Renal pelvis (tissue), 4 donors: ENCODE measurements around the gene PRKCB. TPM values are rescaled to one million over a fixed set of nuclear protein-coding genes. Genes with fewer than 3 reads are reported as not detected.
A peak's percentile ranks its signal among the peaks of the same experiment; 100 is the strongest.

Experiments
- DNase-seq: peaks from one replicate; pipeline ENCODE4 v3.0.0-alpha.2; 2013
- polyA plus RNA-seq, 3 donors: library from polyadenylated mRNA; unstranded; fragments of 120-200 nt; gene quantifications; one replicate each; pipeline ENCODE4 v1.2.1, GENCODE V29; 2013; ENCODE audit not compliant: insufficient read length in 3 of 3

PRKCB gene
- polyA plus RNA-seq, 3 donors: 2.6 to 4.5 (median 3.8) TPM

GRCh38 chr16:24041834-24042631 lies 206.2 kb downstream of the PRKCB start:
- DNase-seq: peak; percentile 36

- DNase-seq: no peak
Measured at GRCh38 chr16:24044467-24044866, 208.7 kb downstream of the PRKCB start.

DNA sequence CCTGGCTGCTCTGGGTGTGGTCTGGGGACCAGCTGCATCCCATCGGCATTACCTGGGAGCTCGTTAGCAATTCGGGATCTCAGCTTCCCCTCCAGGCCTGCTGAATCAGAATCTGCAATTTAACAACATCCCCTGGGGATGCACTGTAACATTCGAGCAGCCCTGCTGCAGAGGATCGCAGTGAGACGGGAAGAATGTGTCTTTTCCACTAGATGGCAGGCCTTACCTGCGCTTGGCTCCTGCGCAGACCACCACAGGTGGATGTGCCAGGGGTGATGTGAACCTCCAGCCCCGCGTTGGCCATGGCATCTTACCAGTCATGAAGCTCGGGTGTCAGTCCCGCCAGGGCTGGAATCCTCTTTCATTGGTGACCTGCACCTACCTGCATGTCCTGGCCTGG lies 209.9 kb downstream of the PRKCB start:
- no peak for DNase-seq

DNA sequence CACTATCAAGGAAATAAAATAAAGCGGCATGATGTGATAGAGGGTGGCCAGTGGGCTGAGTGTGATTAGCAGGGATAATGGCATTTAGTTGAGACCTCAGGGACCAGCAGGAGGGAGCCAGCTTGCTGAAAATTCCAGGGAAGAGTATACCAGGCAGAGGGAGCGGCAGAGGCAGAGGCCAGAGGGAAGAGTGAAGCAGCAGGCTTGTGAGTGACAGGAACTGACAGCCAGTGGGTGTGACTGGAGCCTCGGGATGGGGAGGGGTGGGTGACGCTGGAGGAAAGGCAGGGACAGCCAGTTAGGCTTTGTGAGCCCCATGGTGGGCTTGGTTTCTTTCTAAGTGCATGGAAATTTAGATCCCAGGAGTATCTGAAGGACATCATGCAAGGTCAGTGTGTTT lies 210.7 kb downstream of the PRKCB start:
- DNase-seq: no peak

DNA sequence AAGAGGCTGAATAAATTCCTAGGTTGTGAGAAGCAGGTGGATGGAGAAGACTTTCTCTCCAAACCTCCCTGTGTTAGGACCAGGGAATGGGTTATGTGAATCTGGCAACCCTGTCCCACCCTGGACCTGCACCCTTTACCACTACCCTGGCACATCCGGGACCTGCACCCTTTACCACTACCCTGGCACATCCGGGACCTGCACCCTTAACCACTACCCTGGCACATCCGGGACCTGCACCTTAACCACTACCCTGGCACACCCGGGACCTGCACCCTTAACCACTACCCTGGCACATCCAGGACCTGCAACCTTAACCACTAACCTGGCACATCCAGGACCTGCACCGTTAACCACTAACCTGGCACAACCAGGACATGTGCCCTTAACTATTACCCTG lies 213.3 kb downstream of the PRKCB start:
- no peak for DNase-seq

GRCh38 chr16:24051125-24051524 lies 215.3 kb downstream of the PRKCB start:
- no peak for DNase-seq

- DNase-seq: no peak
Measured at GRCh38 chr16:24052329-24053098, 216.7 kb downstream of the PRKCB start.

DNA sequence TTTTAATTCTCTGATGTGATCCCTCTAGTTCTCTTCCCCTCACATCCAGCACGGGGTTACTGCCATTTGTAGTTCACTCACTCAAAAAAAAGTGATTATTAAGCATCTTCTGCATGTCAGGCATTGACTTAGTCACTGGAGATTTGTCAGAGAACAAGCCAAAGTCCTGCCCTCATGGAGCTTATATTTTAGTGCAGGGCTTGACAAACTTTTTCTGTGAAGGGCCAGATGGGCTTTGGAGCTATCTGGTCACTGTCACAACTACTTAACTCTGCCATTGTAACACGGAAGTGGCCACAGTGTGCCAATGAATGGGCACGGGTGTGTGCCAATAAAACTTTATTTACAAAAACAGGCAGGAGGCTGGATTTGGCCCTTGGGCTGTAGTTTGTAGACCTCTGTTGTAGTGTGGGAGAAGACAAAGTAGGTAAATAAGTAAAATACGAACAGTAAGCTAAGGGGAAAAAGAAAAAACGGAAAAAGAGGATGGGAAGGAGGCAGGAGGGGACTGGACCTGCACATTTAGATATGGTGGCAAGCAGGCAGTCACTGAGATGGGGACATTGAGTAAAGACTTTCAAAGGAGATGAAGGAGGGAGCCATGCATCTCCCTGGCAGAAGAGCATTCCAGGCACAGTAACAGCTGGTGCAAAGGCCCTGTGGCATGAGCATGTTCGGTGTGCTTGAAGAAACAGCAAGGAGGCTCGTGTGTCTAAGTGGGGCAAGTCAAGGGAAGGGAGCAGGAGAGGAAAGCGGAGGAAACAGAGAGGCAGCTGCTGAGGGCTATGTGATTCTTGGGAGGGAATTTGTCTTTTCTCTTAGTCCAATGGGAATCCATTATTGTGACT lies 217.5 kb downstream of the PRKCB start:
- DNase-seq: no peak

DNA sequence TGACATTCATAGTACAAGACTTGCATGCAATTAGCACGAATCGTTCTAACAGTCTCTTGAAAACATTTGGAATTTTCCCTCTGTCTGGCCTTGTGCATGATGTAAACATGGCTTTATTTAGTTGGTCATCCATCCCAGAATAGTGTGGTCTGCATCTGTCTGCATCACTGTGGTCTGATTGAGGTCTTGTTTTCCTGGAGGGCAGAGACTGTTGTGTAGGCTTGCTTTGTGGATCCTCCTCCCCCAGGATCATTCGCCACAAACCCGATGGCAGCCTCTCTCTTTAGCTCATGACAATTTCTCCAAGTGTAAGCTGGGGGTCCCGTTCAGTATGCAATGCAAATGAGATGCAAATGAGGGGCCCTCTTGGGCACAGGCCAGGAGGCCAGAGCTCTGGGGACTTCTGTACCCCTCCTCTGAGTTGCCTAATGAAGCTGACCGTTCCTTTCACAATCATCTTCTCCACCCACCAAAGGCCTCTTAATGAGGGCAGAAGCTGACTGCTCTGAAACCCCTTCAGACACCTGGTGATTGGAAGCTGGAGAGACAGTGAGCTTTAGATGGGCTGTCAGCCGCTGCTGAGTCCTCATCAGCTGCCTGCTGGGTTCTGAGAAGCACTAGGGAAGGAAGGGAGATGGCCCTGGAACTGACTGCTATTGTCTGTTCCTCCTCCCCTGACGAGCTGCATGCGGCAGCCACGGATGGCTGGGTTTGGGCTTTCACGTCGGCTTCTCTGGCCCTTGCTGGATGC lies 219.1 kb downstream of the PRKCB start:
- no peak for DNase-seq

DNA sequence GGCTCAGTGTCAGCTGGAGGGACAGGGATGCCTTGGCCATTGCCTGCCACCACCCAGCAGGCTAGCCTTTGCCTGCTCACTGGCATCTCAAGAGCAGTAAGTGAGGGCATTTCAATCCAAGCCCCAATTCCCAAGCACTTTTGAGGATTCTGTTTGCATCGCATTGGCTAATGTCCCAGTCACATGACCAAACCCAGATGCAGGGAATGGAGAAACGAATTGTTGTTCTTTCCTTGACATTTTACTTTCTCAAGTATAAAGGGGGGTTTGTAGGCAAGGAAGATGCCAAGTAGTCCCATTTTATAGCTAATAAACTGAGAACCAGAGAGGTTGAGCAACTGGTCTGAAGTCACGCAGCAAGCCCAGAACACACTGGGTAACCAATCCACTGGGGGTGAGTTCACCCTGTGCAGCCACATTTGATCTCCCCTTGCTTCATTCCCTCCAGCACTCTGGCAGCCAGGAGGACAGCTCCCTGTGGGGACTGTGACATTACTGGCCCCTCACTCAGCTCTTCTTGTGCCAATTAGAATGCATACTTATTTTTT lies 226.6 kb downstream of the PRKCB start:
- DNase-seq: no peak

GRCh38 chr16:24069036-24069590 lies 233.3 kb downstream of the PRKCB start:
- DNase-seq: no peak

DNA sequence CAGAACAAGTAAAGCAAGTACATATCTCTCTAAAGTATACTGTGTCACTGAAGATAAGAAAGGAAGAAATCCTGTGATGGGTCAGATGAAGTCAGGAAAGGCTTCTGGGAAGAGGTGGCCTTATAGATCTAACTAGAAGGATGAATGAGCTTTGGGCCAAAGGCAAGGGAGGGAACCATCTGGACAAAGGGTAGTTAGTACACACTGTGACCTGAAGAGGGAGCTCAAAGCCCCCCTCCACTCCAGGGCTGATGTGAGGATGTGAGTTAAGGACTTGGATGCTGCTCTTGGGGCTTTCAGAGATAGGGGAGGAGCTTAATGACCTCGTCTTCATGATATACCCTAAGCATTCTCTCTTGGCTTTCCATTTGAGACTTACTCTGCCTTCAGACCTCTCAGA lies 235.1 kb downstream of the PRKCB start:
- DNase-seq: no peak

- no peak for DNase-seq
Measured at GRCh38 chr16:24071666-24072360, 236.0 kb downstream of the PRKCB start.

GRCh38 chr16:24073321-24073720 lies 237.5 kb downstream of the PRKCB start:
- no peak for DNase-seq

- DNase-seq: no peak
Measured at GRCh38 chr16:24074574-24074973, 238.8 kb downstream of the PRKCB start.

- no peak for DNase-seq
Measured at GRCh38 chr16:24075302-24075701, 239.5 kb downstream of the PRKCB start.

GRCh38 chr16:24075931-24076716 lies 240.3 kb downstream of the PRKCB start:
- DNase-seq: no peak

DNA sequence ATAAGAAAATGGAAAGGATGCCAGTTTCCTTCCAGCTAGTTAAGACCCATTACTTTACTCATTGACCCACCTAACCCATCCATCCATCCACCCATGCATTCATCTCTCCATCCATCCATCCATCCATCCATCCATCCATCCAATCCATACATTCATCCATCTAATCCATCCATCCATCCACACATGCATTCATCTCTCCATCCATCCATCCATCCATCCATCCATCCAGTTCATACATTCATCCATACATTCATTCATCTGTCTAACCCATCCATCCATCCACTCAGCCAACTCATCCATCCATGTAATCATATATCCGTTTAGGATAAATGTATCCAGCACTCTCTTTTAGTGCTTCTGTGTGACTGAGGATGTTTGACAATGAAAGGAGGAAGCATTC lies 241.5 kb downstream of the PRKCB start:
- DNase-seq: no peak

DNA sequence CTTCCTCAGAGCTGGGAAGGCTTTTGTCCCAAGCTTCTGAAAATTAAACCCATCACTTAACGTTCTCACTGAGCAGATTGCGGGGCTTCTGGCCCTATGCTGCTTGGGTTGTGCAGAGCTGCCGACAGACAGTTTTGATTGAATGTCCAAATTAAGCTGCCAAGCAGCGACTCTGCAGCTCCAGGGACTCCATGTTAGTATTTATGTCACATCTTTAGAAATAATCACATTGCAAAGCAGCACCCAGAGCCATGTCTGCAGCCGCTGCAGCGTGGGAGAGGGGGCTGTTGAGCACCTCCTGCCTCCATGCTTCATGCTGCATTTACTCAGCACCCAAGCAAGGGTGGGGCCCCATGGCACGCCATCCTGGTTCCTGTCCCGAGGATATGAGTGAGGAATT lies 242.2 kb downstream of the PRKCB start:
- no peak for DNase-seq

DNA sequence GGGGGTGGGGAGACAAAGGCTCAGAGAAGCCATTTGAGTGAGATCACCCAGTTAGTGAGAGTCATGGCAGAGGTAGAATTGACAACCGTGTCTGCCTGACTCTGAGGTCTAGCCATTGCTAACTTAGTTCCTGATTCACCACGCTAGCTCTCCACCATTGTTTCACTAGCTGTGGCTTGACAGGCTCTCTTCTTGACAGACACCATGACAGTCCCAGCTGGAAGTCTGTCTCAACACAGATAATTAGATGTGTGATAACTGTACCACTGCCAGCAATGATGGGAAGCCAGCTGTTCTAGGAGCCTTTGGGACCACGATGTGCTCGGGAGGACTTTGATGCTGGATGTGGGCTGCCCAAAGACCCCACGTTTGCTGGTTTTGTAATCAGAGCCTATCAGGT lies 249.9 kb downstream of the PRKCB start:
- no peak for DNase-seq
